ENCODE measurements around the gene FAM53B.

The FAM53B gene

GRCh38 chr10:124701881-124702656 lies 42.1 kb downstream of the FAM53B start:
- H3K4me3 ChIP-seq (ENCODE audit: insufficient read depth in 1 of 2, low read depth in 1 of 2, low read length in 2 of 2) = peak overlapping the region in 1 of 2 experiments; percentile 33
- no peak overlapping the region for H3K4me2 ChIP-seq (ENCODE audit: low read length, poor library complexity, severe bottlenecking)
- H3K9ac ChIP-seq (ENCODE audit: low read length) = peak overlapping the region; percentile 43
- H2BK15ac ChIP-seq (ENCODE audit: low read depth, poor library complexity, severe bottlenecking) = peak overlapping the region; percentile 15
- peaks cover 12% of the 10 kb centered on the region for H3K4me1 ChIP-seq (ENCODE audit: control insufficient read depth, insufficient read depth, low read depth, low read length)
- no peak overlapping the region for H3K27ac ChIP-seq (ENCODE audit: low read length, poor library complexity, severe bottlenecking)
- H2BK12ac ChIP-seq (ENCODE audit: low read length in 2 of 2) = peak overlapping the region; percentile 29 to 88
- H2BK120ac ChIP-seq (ENCODE audit: low read depth, low read length) = no peak overlapping the region
- H2AFZ ChIP-seq (ENCODE audit: low read depth, low read length) = peak overlapping the region; percentile 51
- H4K8ac ChIP-seq (ENCODE audit: low read length) = peak overlapping the region; percentile 61
- no peaks in the 10 kb centered on the region for H3K9me3 ChIP-seq (ENCODE audit: control insufficient read depth, low read length)
- peak overlapping the region in 1 of 2 experiments; percentile 68 for H3K4ac ChIP-seq (ENCODE audit: low read depth in 1 of 2, low read length in 2 of 2)
- peaks cover 4 to 65% of the 10 kb centered on the region in 2 experiments for H3K36me3 ChIP-seq (ENCODE audit: control insufficient read depth in 1 of 2, insufficient read depth in 2 of 2, low read depth in 1 of 2, low read length in 2 of 2)
- 87% methylated on average over 12 of the region's 13 CpGs for whole genome bisulfite sequencing
- H4K91ac ChIP-seq (ENCODE audit: low read length) = peak overlapping the region; percentile 75
- peak overlapping the region; percentile 16 to 67 for H3K18ac ChIP-seq (ENCODE audit: low read depth in 1 of 2, low read length in 2 of 2)
- H3K14ac ChIP-seq (ENCODE audit: low read length in 2 of 2) = peak overlapping the region in 1 of 2 experiments; percentile 18
- H3K23ac ChIP-seq (ENCODE audit: low read length in 2 of 2) = peak overlapping the region in 1 of 2 experiments; percentile 76
- H2BK5ac ChIP-seq (ENCODE audit: low read depth, low read length, poor library complexity, severe bottlenecking) = no peak overlapping the region
- peak; percentile 38 for DNase-seq
- H2AK5ac ChIP-seq (ENCODE audit: low read length, severe bottlenecking) = no peak overlapping the region
- peaks cover 54% of the 10 kb centered on the region for H3K79me1 ChIP-seq (replicated peaks; ENCODE audit: low read length, poor library complexity, severe bottlenecking)
- H3K27me3 ChIP-seq (ENCODE audit: control insufficient read depth in 1 of 2, insufficient read depth in 1 of 2, low read length in 2 of 2) = no peaks in the 10 kb centered on the region

- no peak overlapping the region for H2BK120ac ChIP-seq (ENCODE audit: low read depth, low read length)
- peaks cover 56% of the 10 kb centered on the region for H3K79me1 ChIP-seq (replicated peaks; ENCODE audit: low read length, poor library complexity, severe bottlenecking)
- H2BK12ac ChIP-seq (ENCODE audit: low read length in 2 of 2) = peak overlapping the region; percentile 61 to 84
- peak overlapping the region in 1 of 2 experiments; percentile 81 for H3K4ac ChIP-seq (ENCODE audit: low read depth in 1 of 2, low read length in 2 of 2)
- peak overlapping the region; percentile 43 for H3K9ac ChIP-seq (ENCODE audit: low read length)
- H2BK15ac ChIP-seq (ENCODE audit: low read depth, poor library complexity, severe bottlenecking) = no peak overlapping the region
- no peak overlapping the region for H2BK5ac ChIP-seq (ENCODE audit: low read depth, low read length, poor library complexity, severe bottlenecking)
- 66% methylated on average over 6 of the region's 6 CpGs for WGBS
- H3K23ac ChIP-seq (ENCODE audit: low read length in 2 of 2) = no peak overlapping the region
- H3K18ac ChIP-seq (ENCODE audit: low read depth in 1 of 2, low read length in 2 of 2) = peak overlapping the region; percentile 56 to 91
- no peaks in the 10 kb centered on the region for H3K27me3 ChIP-seq (ENCODE audit: control insufficient read depth in 1 of 2, insufficient read depth in 1 of 2, low read length in 2 of 2)
- peak; percentile 73 for DNase-seq
- no peak overlapping the region for H3K4me2 ChIP-seq (ENCODE audit: low read length, poor library complexity, severe bottlenecking)
- no peaks in the 10 kb centered on the region for H3K9me3 ChIP-seq (ENCODE audit: control insufficient read depth, low read length)
- no peak overlapping the region for H3K27ac ChIP-seq (ENCODE audit: low read length, poor library complexity, severe bottlenecking)
- peak overlapping the region in 1 of 2 experiments; percentile 58 for H3K14ac ChIP-seq (ENCODE audit: low read length in 2 of 2)
- peak overlapping the region; percentile 77 for H4K8ac ChIP-seq (ENCODE audit: low read length)
- peak overlapping the region; percentile 90 for H4K91ac ChIP-seq (ENCODE audit: low read length)
- peak overlapping the region in 1 of 2 experiments; percentile 53 for H3K4me3 ChIP-seq (ENCODE audit: insufficient read depth in 1 of 2, low read depth in 1 of 2, low read length in 2 of 2)
- H3K36me3 ChIP-seq (ENCODE audit: control insufficient read depth in 1 of 2, insufficient read depth in 2 of 2, low read depth in 1 of 2, low read length in 2 of 2) = peaks cover 4 to 65% of the 10 kb centered on the region in 2 experiments
- no peak overlapping the region for H2AK5ac ChIP-seq (ENCODE audit: low read length, severe bottlenecking)
- H3K4me1 ChIP-seq (ENCODE audit: control insufficient read depth, insufficient read depth, low read depth, low read length) = peaks cover 12% of the 10 kb centered on the region
- peak overlapping the region; percentile 51 for H2AFZ ChIP-seq (ENCODE audit: low read depth, low read length)
These were observed 42.7 kb downstream of the FAM53B start for GRCh38 chr10:124701435-124701834.

- Histone ChIP-seq H2BK12ac (ENCODE audit: low read length in 2 of 2) (peak overlapping the region; percentile 61 to 84), H4K91ac (ENCODE audit: low read length) (peak overlapping the region; percentile 43), H3K9me3 (ENCODE audit: control insufficient read depth, low read length) (no peaks in the 10 kb centered on the region), H3K14ac (ENCODE audit: low read length in 2 of 2) (peak overlapping the region in 1 of 2 experiments; percentile 58), H3K4me3 (ENCODE audit: insufficient read depth in 1 of 2, low read depth in 1 of 2, low read length in 2 of 2) (peak overlapping the region in 1 of 2 experiments; percentile 53), H3K4me1 (ENCODE audit: control insufficient read depth, insufficient read depth, low read depth, low read length) (peaks cover 12% of the 10 kb centered on the region), H3K23ac (ENCODE audit: low read length in 2 of 2) (peak overlapping the region in 1 of 2 experiments; percentile 14), H3K79me1 (replicated peaks; ENCODE audit: low read length, poor library complexity, severe bottlenecking) (peaks cover 53% of the 10 kb centered on the region), H3K4ac (ENCODE audit: low read depth in 1 of 2, low read length in 2 of 2) (peak overlapping the region; percentile 61 to 81), H2AK5ac (ENCODE audit: low read length, severe bottlenecking) (no peak overlapping the region), H3K9ac (ENCODE audit: low read length) (peak overlapping the region; percentile 33), H2BK5ac (ENCODE audit: low read depth, low read length, poor library complexity, severe bottlenecking) (no peak overlapping the region), H2AFZ (ENCODE audit: low read depth, low read length) (no peak overlapping the region), H3K4me2 (ENCODE audit: low read length, poor library complexity, severe bottlenecking) (no peak overlapping the region), H4K8ac (ENCODE audit: low read length) (peak overlapping the region; percentile 58), H3K27ac (ENCODE audit: low read length, poor library complexity, severe bottlenecking) (no peak overlapping the region), H3K36me3 (ENCODE audit: control insufficient read depth in 1 of 2, insufficient read depth in 2 of 2, low read depth in 1 of 2, low read length in 2 of 2) (peaks cover 4 to 60% of the 10 kb centered on the region in 2 experiments), H2BK120ac (ENCODE audit: low read depth, low read length) (no peak overlapping the region), H3K27me3 (ENCODE audit: control insufficient read depth in 1 of 2, insufficient read depth in 1 of 2, low read length in 2 of 2) (no peaks in the 10 kb centered on the region), H2BK15ac (ENCODE audit: low read depth, poor library complexity, severe bottlenecking) (peak overlapping the region; percentile 62), H3K18ac (ENCODE audit: low read depth in 1 of 2, low read length in 2 of 2) (peak overlapping the region; percentile 56 to 91)
- DNase-seq = no peak
- 90% methylated on average over 1 of the region's 1 CpG for WGBS
These were observed 43.2 kb downstream of the FAM53B start for GRCh38 chr10:124701038-124701365.

GRCh38 chr10:124700293-124701037 lies 43.7 kb downstream of the FAM53B start:
- Histone ChIP-seq H3K23ac (ENCODE audit: low read length in 2 of 2) (peak overlapping the region in 1 of 2 experiments; percentile 14), H2BK15ac (ENCODE audit: low read depth, poor library complexity, severe bottlenecking) (peak overlapping the region; percentile 62), H3K27me3 (ENCODE audit: control insufficient read depth in 1 of 2, insufficient read depth in 1 of 2, low read length in 2 of 2) (no peaks in the 10 kb centered on the region), H3K27ac (ENCODE audit: low read length, poor library complexity, severe bottlenecking) (no peak overlapping the region), H3K9me3 (ENCODE audit: control insufficient read depth, low read length) (no peaks in the 10 kb centered on the region), H2AK5ac (ENCODE audit: low read length, severe bottlenecking) (no peak overlapping the region), H3K4me1 (ENCODE audit: control insufficient read depth, insufficient read depth, low read depth, low read length) (peaks cover 12% of the 10 kb centered on the region), H3K4me2 (ENCODE audit: low read length, poor library complexity, severe bottlenecking) (no peak overlapping the region), H4K91ac (ENCODE audit: low read length) (peak overlapping the region; percentile 43), H3K18ac (ENCODE audit: low read depth in 1 of 2, low read length in 2 of 2) (peak overlapping the region; percentile 56 to 91), H3K79me1 (replicated peaks; ENCODE audit: low read length, poor library complexity, severe bottlenecking) (peaks cover 48% of the 10 kb centered on the region), H3K9ac (ENCODE audit: low read length) (peak overlapping the region; percentile 33), H3K4me3 (ENCODE audit: insufficient read depth in 1 of 2, low read depth in 1 of 2, low read length in 2 of 2) (no peak overlapping the region), H3K14ac (ENCODE audit: low read length in 2 of 2) (peak overlapping the region in 1 of 2 experiments; percentile 58), H2BK120ac (ENCODE audit: low read depth, low read length) (no peak overlapping the region), H2AFZ (ENCODE audit: low read depth, low read length) (no peak overlapping the region), H3K36me3 (ENCODE audit: control insufficient read depth in 1 of 2, insufficient read depth in 2 of 2, low read depth in 1 of 2, low read length in 2 of 2) (peaks cover 7 to 55% of the 10 kb centered on the region in 2 experiments), H3K4ac (ENCODE audit: low read depth in 1 of 2, low read length in 2 of 2) (peak overlapping the region; percentile 61 to 81), H2BK12ac (ENCODE audit: low read length in 2 of 2) (peak overlapping the region; percentile 9 to 84), H2BK5ac (ENCODE audit: low read depth, low read length, poor library complexity, severe bottlenecking) (no peak overlapping the region), H4K8ac (ENCODE audit: low read length) (no peak overlapping the region)
- DNase-seq = no peak
- 96% methylated on average over 26 of the region's 26 CpGs for WGBS
